Forelimb muscle (tissue), 1 donor: ENCODE results near the gene ACOT4. TPM values are rescaled to one million over a fixed set of nuclear protein-coding genes. Genes with fewer than 3 reads are reported as not detected.
A peak's percentile ranks its signal among the peaks of the same experiment; 100 is the strongest.
"Not testable (repeated sequence)": the region's sequence is repeated elsewhere in the genome, so short reads cannot be mapped to it uniquely, and the experiment has no call there.

Source experiments
- DNase-seq: peaks from one replicate; pipeline ENCODE4 v3.0.0-alpha.2; 2013; ENCODE audit warnings: low read depth
- polyA plus RNA-seq: library from polyadenylated mRNA; unstranded; fragments of 120-200 nt; gene quantifications from one replicate; pipeline ENCODE4 v1.2.1, GENCODE V29; 2013; ENCODE audit not compliant: insufficient read length

The ACOT4 gene
- polyA plus RNA-seq, result 0.29 TPM

DNA sequence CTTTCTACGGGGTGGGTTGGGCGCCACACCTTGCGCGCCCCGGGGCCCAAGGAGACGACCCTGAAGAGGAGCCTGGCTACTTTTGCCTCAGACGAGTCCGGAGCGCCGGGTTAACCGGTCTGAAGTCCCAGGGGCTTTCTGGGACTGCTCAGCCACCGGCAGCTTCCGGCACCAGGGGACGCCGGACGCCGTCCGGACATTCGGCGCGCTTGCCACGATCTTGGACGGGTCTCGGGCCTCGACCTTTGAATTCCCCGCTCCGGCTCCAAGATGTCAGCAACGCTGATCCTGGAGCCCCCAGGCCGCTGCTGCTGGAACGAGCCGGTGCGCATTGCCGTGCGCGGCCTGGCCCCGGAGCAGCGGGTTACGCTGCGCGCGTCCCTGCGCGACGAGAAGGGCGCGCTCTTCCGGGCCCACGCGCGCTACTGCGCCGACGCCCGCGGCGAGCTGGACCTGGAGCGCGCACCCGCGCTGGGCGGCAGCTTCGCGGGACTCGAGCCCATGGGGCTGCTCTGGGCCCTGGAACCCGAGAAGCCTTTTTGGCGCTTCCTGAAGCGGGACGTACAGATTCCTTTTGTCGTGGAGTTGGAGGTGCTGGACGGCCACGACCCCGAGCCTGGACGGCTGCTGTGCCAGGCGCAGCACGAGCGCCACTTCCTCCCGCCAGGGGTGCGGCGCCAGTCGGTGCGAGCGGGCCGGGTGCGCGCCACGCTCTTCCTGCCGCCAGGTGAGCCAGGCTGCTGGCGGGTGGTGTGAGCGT, at the start of gene ACOT4:
ACOT4 (plus strand) TSS at position 184 of the 760 bp plus-strand sequence; CDS start at position 271, 87 bp downstream.
- DNase-seq, result no peak

DNA sequence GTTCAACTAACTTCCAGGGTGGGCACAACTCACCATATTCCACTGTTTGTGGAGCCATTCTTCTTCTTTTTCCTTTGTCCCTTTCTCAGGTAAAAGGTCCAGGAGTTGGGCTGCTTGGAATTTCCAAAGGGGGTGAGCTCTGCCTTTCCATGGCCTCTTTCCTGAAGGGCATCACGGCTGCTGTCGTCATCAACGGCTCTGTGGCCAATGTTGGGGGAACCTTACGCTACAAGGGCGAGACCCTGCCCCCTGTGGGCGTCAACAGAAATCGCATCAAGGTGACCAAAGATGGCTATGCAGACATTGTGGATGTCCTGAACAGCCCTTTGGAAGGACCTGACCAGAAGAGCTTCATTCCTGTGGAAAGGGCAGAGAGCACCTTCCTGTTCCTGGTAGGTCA, 48.7 kb upstream of the ACOT4 start:
- not testable (repeated sequence) for DNase-seq

DNA sequence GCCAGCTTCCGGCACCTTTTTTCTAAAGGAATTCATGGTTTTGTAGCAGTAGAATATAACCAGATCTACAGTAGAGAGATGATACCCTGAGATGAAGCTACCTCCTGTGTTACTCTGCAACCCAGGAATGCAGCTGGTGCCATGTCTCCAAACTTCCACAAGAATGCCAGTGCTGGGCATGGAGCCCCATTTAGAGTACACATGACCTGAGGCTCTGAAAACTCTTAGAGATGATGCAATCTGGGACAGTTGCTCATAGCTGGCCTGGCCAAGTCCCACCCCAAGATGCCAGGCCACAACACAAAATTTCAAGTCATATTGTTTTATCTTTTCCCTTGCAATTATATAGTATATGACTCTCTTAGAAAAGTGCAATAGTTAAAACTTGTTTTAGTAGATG, 46.3 kb upstream of the ACOT4 start:
- DNase-seq, result not testable (repeated sequence)

DNA sequence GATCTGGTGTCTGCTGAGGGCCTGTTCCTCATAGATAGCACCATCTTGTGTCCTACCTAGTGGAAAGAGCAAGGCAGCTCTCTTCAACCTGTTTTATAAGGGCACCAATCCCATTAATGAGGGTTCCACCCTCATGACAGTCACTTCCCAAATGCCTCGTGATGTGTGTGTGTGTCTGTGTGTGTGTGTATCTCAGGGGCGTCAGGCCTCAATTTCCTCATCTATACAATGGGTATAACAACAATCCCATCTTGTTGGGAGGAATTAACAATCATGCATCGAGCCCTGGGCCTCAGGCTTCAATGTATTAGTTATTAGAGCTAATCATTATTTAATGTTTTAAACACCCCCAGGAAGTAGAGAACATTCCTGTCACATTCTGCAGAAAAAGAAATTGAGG, 42.6 kb upstream of the ACOT4 start:
- not testable (repeated sequence) for DNase-seq

- not testable (repeated sequence) for DNase-seq
Observed at GRCh38 chr14:73549889-73550524, 41.7 kb upstream of the ACOT4 start.

DNA sequence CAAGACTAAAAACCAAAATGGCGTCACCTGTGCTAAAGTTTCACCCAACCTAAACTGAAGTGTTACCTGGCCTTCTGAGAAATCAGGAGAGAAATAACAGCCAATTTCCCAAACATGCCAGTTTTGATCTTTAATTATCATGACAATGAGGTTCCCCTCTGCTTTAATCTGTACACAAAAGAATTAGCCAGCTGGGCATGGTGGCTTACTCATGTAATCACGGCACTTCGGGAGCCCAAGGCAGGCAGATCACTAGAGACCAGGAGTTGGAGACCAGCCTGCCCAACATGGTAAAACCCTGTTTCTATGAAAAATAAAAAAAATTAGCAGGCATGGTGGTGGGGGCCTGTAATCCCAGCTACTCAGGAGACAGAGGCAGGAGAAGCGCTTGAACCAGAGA, 37.8 kb upstream of the ACOT4 start:
- DNase-seq, result no peak

- DNase-seq, result not testable (repeated sequence)
Observed at GRCh38 chr14:73557201-73557600, 34.5 kb upstream of the ACOT4 start.

- not testable (repeated sequence) for DNase-seq
Observed at GRCh38 chr14:73558238-73558637, 33.4 kb upstream of the ACOT4 start.

DNA sequence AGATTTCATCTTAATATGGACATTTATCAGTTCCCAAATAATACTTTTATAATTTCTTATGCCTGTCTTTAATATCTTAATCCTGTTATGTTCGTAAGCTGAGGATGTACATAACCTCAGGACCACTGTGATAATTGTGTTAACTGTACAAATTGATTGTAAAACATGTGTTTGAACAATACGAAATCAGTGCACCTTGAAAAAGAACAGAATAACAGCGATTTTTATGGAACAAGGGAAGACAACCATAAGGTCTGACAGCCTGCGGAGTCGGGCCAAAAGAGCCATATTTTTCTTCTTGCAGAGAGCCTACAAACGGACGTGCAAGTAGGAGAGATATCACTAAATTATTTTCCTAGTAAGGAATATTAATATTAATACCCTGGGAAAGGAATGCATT, 29.4 kb upstream of the ACOT4 start:
- DNase-seq, result not testable (repeated sequence)

DNA sequence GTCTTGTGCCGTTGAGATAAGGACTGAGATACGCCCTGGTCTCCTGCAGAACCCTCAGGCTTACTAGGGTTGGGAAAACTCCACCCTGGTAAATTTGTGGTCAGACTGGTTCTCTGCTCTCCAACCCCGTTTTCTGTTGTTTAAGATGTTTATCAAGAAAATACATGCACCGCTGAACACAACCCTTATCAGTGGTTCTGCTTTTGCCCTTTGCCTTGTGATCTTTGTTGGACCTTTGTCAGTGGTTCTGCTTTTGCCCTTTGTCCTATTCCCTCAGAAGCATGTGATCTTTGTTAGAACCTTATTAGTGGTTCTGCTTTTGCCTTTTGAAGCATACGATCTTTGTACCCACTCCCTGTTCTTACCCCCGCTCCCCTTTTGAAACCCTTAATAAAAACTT, 29.0 kb upstream of the ACOT4 start:
- DNase-seq, result not testable (repeated sequence)

DNA sequence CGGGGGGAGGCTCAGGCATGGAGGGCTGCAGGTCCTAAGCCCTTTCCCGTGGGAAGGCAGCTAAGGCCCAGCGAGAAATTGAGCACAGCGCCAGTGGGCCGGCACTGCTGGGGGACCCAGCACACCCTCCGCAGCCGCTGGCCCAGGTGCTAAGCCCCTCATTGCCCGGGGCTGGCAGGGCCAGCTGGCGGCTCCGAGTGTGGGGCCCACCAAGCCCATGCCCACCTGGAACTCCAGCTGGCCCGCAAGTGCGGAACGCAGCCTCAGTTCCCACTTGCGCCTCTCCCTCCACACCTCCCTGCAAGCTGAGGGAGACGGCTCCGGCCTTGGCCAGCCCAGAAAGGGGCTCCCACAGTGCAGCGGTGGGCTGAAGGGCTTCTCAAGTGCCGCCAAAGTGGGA, 25.2 kb upstream of the ACOT4 start:
- DNase-seq, result not testable (repeated sequence)

DNA sequence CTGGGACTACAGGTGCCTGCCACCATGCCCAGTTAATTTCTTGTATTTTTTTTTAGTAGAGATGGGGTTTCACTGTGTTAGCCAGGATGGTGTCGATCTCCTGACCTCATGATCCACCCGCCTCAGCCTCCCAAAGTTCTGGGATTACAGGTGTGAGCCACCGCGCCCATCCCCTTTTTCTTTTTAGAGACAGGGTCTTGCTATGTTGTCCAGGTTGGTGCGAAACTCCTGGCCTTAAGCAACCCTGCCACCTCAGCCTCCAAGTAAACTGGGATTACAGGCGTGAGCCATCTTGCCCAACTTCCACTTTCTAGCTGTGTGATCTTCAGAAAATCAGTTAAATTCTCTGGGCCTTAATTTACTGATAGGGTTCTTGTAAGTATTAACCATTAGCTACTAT, 24.7 kb upstream of the ACOT4 start:
- DNase-seq, result not testable (repeated sequence)

- DNase-seq, result no peak
Observed at GRCh38 chr14:73567358-73567757, 24.3 kb upstream of the ACOT4 start.

- DNase-seq, result no peak
Observed at GRCh38 chr14:73567951-73568885, 23.5 kb upstream of the ACOT4 start.

DNA sequence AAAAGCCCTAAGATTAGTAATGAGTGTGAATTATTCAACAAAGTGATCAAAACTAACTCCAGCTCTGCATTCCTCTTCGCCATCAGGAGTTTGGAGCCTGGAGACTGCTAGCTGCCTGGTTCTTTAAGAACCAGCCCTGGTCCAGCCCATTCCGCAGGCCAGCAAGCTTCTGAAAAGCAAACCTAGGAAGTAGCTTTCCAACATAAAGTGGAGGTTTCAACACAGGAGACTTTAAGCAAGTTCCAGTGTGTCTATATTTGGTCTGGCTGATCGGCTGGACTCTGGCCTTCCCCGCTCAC, 22.8 kb upstream of the ACOT4 start:
- not testable (repeated sequence) for DNase-seq

DNA sequence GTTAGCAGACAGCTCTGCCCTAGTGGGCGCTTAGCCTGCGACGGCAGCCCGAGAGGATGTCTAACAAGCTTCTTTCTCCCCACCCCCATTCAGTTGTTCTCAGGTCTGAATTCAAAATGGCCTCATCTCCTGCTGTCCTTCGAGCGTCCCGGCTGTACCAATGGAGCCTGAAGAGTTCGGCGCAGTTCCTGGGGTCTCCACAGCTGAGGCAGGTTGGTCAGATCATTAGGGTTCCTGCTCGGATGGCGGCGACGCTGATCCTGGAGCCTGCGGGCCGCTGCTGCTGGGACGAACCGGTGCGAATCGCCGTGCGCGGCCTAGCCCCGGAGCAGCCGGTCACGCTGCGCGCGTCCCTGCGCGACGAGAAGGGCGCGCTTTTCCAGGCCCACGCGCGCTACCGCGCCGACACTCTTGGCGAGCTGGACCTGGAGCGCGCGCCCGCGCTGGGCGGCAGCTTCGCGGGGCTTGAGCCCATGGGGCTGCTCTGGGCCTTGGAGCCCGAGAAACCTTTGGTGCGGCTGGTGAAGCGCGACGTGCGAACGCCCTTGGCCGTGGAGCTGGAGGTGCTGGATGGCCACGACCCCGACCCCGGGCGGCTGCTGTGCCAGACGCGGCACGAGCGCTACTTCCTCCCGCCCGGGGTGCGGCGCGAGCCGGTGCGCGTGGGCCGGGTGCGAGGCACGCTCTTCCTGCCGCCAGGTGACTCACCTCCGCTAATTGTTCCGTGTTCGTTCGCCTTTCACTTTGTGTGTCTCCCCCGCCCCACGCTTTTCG, 22.3 kb upstream of the ACOT4 start, which contains the start of gene ACOT2:
ACOT2 (plus strand) TSS at position 29 of the 774 bp plus-strand sequence; CDS start at position 57, 28 bp downstream.
- DNase-seq, result peak; percentile 73

DNA sequence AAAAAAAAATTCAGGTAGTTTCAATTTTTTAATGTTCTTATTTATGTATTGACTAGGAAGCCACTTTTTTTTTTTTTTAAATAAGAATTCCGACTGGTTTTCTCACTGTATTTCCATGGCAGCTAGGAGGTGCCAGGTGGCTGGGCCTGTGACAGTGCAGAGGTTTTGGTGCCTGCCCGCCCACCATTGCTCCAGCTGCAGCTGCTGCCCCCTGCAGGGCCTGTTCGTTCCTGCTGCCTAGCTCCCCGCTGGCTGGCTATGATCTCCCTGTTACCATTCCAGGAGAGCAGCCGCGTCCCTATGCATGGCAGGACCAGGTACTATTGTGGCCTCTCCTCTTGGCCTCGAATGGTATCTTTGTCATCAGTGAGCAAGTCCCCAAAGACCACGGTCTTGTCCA, 20.8 kb upstream of the ACOT4 start:
- not testable (repeated sequence) for DNase-seq

- not testable (repeated sequence) for DNase-seq
Observed at GRCh38 chr14:73573034-73573433, 18.6 kb upstream of the ACOT4 start.

DNA sequence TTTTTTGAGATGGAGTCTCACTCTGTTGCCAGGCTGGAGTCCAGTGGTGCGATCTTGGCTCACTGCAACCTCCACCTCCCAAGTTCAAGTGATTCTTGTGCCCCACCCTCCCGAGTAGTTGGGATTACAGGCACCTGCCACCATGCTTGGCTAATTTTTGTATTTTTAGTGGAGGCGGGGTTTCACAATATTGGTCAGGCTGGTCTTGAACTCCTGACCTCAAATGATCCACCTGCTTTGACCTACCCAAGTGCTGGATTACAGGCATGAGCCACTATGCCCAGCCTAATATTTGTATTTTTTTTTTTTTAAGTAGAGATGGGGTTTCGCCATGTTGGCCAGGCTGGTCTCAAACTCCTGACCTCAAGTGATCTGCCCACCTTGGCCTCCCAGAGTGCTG, 17.9 kb upstream of the ACOT4 start:
- not testable (repeated sequence) for DNase-seq

- DNase-seq, result not testable (repeated sequence)
Observed at GRCh38 chr14:73574251-73574650, 17.4 kb upstream of the ACOT4 start.

DNA sequence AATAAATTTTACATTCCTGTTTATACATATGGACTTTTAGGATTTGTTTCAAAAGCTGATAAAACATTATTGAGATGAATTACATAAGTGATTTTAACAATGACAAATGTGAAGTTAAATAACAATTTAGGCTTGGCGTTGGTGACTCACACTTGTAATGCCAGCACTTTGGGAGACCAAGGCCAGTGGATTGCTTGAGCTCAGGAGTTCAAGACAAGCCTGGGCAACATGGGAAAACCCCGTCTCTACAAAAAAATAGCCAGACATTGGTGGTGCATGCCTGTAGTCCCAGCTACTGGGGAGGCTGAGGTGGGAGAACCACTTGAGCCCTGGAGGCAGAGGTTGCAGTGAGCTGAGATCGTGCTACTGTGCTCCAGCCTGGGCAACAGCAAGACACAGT, 15.3 kb upstream of the ACOT4 start:
- no peak for DNase-seq
